Measurements from ENCODE around the gene BTNL3.

Gene BTNL3

DNA sequence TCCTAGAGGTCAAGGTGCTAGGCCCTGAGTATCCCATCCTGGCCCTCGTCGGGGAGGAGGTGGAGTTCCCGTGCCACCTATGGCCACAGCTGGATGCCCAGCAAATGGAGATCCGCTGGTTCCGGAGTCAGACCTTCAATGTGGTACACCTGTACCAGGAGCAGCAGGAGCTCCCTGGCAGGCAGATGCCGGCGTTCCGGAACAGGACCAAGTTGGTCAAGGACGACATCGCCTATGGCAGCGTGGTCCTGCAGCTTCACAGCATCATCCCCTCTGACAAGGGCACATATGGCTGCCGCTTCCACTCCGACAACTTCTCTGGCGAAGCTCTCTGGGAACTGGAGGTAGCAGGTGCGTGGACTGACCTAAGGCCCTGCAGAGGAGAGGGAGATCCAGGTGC, 59.3 kb downstream of the BTNL3 start:
- DNase-seq (ENCODE audit: low read depth) = no peak

DNA sequence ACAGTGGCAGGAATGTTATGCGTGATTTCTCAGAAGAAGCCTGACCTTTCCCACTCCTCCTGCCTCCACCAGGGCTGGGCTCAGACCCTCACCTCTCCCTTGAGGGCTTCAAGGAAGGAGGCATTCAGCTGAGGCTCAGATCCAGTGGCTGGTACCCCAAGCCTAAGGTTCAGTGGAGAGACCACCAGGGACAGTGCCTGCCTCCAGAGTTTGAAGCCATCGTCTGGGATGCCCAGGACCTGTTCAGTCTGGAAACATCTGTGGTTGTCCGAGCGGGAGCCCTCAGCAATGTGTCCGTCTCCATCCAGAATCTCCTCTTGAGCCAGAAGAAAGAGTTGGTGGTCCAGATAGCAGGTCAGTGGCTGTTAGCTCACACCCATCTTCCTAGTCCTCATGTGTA, 61.4 kb downstream of the BTNL3 start:
- no peak for DNase-seq (ENCODE audit: low read depth)

DNA sequence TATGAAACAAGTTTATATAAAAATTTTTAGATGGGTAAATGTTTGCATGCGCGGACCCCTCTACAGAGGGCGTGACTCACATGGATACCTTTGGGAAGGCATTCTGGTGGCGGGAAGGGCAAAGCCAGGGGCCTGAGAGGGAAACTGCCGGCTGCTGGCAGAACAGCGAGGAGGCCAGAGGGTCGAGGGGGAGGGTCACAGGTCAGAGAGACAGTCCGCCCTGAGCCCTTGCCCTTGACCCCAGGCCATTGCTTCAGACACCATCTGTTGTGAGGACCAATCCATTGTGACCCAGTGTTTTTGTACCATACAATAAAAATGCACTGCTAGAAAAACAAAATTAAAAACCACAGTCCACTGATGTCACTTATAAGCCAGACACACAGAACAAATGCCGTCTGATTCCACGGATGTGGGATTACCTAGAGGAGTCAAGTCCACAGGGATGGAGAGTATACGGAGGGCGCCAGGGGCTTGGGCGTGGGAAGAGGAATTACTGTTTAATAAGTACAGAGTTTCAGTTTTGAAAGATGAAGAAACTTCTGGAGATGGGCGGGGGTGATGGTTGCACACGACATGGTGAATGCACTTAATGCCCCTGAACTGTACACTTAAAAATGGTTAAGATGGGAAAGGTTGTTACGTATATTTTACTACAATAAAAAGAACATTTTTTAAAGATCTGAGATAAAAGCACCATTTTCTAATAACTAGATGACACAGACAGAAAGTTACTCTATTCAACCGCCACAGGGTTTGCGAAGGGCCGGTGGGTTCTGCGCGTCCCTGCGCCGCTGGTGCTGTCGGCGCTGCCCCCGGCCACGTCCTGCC, 63.4 kb downstream of the BTNL3 start:
- no peak for DNase-seq (ENCODE audit: low read depth)

DNA sequence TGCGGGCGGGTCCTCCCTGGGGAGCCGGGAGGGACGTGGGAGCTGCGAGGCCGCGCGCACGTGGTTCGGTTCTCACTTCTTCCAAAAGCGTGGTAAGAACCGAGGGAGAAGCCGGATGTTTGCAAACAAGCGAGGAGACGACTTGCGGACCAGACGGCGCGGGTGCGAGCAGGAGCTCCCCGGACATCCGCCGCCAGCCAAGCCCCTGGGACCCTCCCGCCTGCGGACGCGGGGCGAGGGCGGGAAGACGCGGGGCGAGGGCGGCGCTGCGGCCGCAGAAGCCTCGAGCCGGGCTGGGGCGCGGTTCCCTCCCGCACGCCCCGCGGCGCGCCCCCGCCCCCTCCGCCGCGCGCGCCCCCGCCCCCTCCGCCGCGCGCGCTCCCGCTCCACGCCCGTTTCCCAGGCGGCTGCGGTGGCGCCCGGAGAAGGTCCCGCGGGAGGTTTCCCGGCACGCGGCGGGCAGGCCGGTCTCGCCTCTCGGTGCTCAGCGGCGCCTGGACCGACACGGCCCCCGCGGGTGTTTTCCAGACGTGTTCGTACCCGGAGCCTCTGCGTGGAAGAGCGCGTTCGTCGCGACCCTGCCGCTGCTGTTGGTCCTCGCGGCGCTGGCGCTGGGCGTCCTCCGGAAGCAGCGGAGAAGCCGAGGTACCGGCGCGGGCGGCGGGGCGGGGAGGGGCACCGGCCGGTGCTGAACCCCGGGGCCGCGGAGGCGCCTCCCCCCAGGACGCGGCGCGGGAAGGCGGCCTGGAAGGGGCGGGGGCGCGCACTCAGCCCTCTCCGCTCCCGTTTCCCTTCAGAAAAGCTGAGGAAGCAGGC, 64.2 kb downstream of the BTNL3 start:
- no peak for DNase-seq (ENCODE audit: low read depth)

DNA sequence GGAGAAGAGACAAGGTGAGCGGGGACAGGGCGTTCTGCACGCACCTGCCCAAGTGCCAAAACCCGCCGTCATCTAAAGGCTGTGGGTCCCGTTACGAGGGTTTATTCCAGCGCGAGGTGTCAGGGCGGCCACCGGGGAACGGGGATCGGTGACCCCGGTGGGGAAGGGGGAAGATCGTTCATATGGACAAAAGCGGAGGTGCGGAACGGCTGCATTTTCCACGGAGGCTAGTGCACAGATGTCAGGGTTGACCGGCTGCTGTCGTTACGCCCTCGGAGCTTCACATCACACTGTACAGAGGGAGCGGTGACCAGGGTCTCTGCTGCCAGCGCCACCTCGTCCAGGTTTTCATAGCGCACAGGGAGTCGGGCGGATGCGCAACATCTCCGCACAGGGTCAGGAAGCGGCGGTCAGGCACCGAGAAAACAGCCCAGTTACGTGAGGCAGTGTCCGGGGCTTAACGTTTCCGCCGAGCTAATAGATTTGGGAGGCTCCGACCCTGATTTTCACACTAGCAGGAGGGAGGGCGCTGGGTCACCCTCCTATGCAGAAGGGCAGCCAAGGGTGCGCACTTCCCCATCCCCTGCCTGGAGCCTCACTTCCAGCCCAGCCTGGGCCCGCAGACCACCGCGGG, 65.0 kb downstream of the BTNL3 start:
- DNase-seq (ENCODE audit: low read depth) = no peak

DNA sequence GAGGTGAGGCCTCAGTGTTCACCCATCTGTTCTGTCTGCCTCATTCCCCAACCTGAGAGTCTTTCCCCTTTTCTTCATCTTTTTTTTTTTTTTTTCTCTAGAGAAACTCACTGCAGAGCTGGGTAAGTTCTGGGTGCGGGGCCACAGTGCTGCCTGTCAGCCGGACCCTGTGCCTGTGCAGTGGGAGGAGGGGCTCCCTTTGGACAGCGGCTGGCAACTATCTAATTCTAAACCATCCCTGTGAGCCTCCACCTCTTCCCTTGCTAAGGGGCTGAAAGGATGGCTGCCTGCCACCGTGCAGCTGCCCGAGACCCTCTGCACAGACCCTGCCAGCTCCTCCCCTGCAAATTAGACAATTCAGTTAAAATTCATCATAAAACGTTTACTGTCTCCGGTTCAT, 65.5 kb downstream of the BTNL3 start:
- no peak for DNase-seq (ENCODE audit: low read depth)

DNA sequence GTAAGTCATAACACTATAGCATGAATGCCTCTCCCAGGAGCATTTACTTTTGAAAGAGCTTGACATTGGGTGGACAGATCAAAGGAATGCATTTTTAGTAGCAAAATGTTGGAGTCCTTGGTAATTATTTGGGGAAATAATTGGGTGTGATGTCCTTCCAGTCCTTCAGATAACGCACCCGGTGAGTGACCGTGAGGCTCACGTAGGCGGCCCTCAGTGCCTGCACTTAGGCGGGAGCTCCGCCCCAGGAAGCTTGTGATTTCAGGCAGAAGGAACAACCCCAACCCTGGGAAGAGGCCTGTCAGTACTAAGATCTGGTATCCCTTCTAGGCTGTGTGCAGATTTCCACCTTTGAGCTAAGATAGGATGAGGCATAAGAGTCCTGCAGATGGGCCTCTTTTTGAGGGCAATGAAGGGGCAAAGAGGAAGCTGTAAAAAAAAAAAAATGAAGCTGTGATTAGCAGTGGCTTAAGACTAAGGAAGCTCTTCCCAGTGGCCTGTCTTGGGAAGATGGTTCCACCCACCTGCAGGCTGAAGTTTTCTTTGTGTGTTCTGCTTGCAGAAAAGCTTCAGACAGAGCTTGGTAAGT, 66.3 kb downstream of the BTNL3 start:
- no peak for DNase-seq (ENCODE audit: low read depth)

All from activated T-helper 1 cell treated with Interleukin-2 at 50 U/mL for 16 hours (primary cell).